ENCODE data around the gene ADPRM. TPM values are rescaled to one million over a fixed set of nuclear protein-coding genes. Genes with fewer than 3 reads are reported as not detected.

The ADPRM gene
- total and polyA plus RNA-seq, 2 experiments from 2014 or later, result 7.7 to 17.8 TPM

DNA sequence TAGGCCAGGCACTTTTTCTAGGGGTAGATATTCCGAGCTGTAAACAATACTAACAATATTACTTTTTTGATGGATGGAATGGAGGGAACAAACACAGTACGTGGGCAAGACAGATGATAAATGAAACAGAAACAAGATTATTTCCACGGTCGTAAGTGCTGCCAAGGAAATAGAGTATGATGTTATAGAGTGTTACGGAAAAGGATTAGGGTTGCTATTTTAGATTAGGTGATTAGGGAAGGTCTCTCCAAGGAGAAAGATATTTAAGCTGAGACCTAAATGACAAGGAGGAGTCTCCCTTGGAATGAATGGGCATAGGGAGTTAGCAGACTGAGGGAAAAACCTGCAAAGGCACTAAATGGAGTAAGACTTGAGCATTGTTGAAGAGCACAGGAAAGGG lies 8.3 kb downstream of the ADPRM start:
- 93% methylated on average over 5 of the region's 5 CpGs for WGBS (ENCODE audit: low lambda C conversion rate, missing lambda C conversion rate)
- no peak for DNase-seq (ENCODE audit: low spot score)
- Histone ChIP-seq H3K79me2 (peaks cover 26% of the 10 kb centered on the region), H3K4me3 (no peak overlapping the region), H3K9me3 (ENCODE audit: low read depth) (no peaks in the 10 kb centered on the region), H3K27me3 (no peaks in the 10 kb centered on the region), H3K9me2 (replicated peaks; ENCODE audit: insufficient read depth) (no peaks in the 10 kb centered on the region), H3K4me2 (no peak overlapping the region), H4K20me1 (ENCODE audit: insufficient read depth, poor library complexity, severe bottlenecking) (no peaks in the 10 kb centered on the region), H3K4me1 (ENCODE audit: insufficient read depth) (no peaks in the 10 kb centered on the region), H3K36me3 (replicated peaks; ENCODE audit: insufficient read depth, low read depth) (no peaks in the 10 kb centered on the region), H3K27ac (no peak overlapping the region), H2AFZ (no peak overlapping the region)
- TF ChIP-seq, protein P1, sequence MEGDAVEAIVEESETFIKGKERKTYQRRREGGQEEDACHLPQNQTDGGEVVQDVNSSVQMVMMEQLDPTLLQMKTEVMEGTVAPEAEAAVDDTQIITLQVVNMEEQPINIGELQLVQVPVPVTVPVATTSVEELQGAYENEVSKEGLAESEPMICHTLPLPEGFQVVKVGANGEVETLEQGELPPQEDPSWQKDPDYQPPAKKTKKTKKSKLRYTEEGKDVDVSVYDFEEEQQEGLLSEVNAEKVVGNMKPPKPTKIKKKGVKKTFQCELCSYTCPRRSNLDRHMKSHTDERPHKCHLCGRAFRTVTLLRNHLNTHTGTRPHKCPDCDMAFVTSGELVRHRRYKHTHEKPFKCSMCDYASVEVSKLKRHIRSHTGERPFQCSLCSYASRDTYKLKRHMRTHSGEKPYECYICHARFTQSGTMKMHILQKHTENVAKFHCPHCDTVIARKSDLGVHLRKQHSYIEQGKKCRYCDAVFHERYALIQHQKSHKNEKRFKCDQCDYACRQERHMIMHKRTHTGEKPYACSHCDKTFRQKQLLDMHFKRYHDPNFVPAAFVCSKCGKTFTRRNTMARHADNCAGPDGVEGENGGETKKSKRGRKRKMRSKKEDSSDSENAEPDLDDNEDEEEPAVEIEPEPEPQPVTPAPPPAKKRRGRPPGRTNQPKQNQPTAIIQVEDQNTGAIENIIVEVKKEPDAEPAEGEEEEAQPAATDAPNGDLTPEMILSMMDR (IDR thresholded peaks at IDR 0.05; ENCODE audit: poor library complexity), result no peak
- TF ChIP-seq EZH2phosphoT487 (IDR thresholded peaks at IDR 0.05; ENCODE audit: low read depth, severe bottlenecking, unreplicated experiment) (no peak), EZH2 (IDR thresholded peaks at IDR 0.05; ENCODE audit: borderline replicate concordance) (no peak)

DNA sequence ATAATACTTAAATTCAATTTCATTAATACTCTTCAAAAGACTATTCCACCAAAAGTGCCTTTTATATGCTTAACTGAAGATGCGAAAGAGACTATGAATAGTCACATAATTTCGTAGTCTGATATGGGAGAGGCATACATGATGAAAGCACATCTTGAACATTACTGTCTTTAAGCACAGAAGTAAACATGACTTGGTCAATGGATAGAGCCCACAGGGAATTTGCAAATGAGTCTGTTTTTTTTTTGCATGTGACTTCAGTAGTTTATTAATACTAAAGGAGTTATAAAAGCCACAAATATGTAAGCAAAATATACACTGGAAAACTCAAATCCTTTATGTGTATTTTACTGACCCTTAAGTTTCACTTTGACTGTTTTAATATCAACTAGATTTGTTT lies 15.9 kb downstream of the ADPRM start:
- TF ChIP-seq EZH2phosphoT487 (IDR thresholded peaks at IDR 0.05; ENCODE audit: low read depth, severe bottlenecking, unreplicated experiment) (no peak), EZH2 (IDR thresholded peaks at IDR 0.05; ENCODE audit: borderline replicate concordance) (no peak)
- TF ChIP-seq, protein P1 (IDR thresholded peaks at IDR 0.05; ENCODE audit: poor library complexity), result no peak
- no peaks in the 10 kb centered on the region for H3K79me2 ChIP-seq
- H2AFZ ChIP-seq, result no peak overlapping the region
- H3K9me2 ChIP-seq (replicated peaks; ENCODE audit: insufficient read depth), result no peaks in the 10 kb centered on the region
- H4K20me1 ChIP-seq (ENCODE audit: insufficient read depth, poor library complexity, severe bottlenecking), result no peaks in the 10 kb centered on the region
- no peaks in the 10 kb centered on the region for H3K27me3 ChIP-seq
- DNase-seq (ENCODE audit: low spot score), result no peak
- H3K36me3 ChIP-seq (replicated peaks; ENCODE audit: insufficient read depth, low read depth), result no peaks in the 10 kb centered on the region
- H3K9me3 ChIP-seq (ENCODE audit: low read depth), result no peaks in the 10 kb centered on the region
- WGBS (ENCODE audit: low lambda C conversion rate, missing lambda C conversion rate), result 74% methylated on average over 2 of the region's 2 CpGs
- no peak overlapping the region for H3K4me2 ChIP-seq
- no peak overlapping the region for H3K27ac ChIP-seq
- no peak overlapping the region for H3K4me3 ChIP-seq
- H3K4me1 ChIP-seq (ENCODE audit: insufficient read depth), result no peaks in the 10 kb centered on the region

DNA sequence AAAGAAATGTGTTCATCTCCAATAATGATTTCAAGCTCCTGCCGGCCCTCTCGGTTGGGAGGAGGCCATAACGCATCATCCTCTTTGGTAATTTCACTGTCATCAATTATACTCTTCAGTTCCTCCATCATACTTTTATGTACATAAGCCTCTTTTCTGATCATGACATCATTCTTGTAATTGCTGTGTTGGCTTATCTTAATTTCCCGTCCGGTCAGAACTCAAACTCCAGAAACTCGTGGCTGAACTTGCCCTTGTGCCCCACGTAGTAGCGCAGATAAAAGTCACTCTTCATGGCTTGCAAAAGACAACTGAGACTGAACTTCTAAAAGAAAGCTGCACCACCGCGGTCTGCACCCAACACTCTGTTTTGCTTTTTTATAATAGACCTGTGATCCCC lies 18.8 kb downstream of the ADPRM start:
- WGBS (ENCODE audit: low lambda C conversion rate, missing lambda C conversion rate), result 88% methylated on average over 10 of the region's 10 CpGs
- DNase-seq (ENCODE audit: low spot score), result no peak

More for the DNA sequence above, 18.8 kb downstream of the ADPRM start:
- H3K27ac ChIP-seq, result no peak overlapping the region
- no peak overlapping the region for H3K4me2 ChIP-seq
- no peaks in the 10 kb centered on the region for H3K36me3 ChIP-seq (replicated peaks; ENCODE audit: insufficient read depth, low read depth)
- H3K27me3 ChIP-seq, result no peaks in the 10 kb centered on the region
- no peak overlapping the region for H2AFZ ChIP-seq
- H3K79me2 ChIP-seq, result no peaks in the 10 kb centered on the region
- H3K9me2 ChIP-seq (replicated peaks; ENCODE audit: insufficient read depth), result no peaks in the 10 kb centered on the region
- H3K4me1 ChIP-seq (ENCODE audit: insufficient read depth), result no peaks in the 10 kb centered on the region
- TF ChIP-seq, protein P1 (IDR thresholded peaks at IDR 0.05; ENCODE audit: poor library complexity), result no peak
- no peak for TF ChIP-seq EZH2phosphoT487 (IDR thresholded peaks at IDR 0.05; ENCODE audit: low read depth, severe bottlenecking, unreplicated experiment)
- TF ChIP-seq EZH2 (IDR thresholded peaks at IDR 0.05; ENCODE audit: borderline replicate concordance), result no peak
- no peaks in the 10 kb centered on the region for H4K20me1 ChIP-seq (ENCODE audit: insufficient read depth, poor library complexity, severe bottlenecking)
- H3K9me3 ChIP-seq (ENCODE audit: low read depth), result no peaks in the 10 kb centered on the region
- no peak overlapping the region for H3K4me3 ChIP-seq
